NB4 (cell line): ENCODE results near the gene NKD1.

Experiments
- POLR2A ChIP-seq: IDR thresholded peaks from 2 replicates; pipeline ENCODE4 v1.6.1; 2011; ENCODE audit warnings: mild to moderate bottlenecking; ENCODE audit not compliant: insufficient read length; ENCODE audit errors: extremely low read depth
- TF ChIP-seq, protein P1 (sequence below): IDR thresholded peaks from one replicate; pipeline ENCODE4 v1.5.1; 2012; ENCODE audit warnings: low read depth, low read length

GRCh38 chr16:50553731-50554360 is 5.7 kb downstream of the NKD1 start:
- TF ChIP-seq POLR2A: no peak
- TF ChIP-seq, protein P1, sequence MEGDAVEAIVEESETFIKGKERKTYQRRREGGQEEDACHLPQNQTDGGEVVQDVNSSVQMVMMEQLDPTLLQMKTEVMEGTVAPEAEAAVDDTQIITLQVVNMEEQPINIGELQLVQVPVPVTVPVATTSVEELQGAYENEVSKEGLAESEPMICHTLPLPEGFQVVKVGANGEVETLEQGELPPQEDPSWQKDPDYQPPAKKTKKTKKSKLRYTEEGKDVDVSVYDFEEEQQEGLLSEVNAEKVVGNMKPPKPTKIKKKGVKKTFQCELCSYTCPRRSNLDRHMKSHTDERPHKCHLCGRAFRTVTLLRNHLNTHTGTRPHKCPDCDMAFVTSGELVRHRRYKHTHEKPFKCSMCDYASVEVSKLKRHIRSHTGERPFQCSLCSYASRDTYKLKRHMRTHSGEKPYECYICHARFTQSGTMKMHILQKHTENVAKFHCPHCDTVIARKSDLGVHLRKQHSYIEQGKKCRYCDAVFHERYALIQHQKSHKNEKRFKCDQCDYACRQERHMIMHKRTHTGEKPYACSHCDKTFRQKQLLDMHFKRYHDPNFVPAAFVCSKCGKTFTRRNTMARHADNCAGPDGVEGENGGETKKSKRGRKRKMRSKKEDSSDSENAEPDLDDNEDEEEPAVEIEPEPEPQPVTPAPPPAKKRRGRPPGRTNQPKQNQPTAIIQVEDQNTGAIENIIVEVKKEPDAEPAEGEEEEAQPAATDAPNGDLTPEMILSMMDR: no peak
